ENCODE results near the gene DEXI.

DEXI gene

DNA sequence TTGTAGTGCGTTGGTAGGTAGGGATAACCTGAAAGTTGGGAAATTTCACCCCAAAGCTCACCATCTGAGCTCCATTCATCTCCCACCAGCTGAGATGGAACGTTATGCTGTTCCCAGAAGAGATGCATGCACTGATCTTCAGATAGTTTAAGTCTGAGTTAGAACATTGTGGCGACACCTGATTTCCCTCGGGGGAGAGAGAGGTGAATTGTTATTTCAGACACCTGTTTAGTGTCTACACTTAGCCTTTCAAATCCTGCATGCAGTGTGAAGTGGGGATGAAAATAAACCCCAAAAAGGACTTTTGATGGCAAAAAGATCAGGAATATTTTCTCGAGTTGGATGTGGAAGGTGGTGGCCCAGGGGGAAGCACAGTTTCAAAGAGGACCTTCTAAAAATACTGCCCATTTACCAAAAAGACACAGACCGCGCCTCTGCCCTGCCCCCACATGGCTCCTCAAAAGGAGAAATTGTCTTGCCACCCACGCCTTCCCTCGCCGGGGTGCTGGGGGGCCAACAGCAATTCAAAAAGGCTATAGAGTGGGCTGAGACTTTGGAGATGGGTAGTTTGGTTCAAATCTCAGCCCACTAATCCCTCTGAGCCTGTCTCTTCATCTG, 53.8 kb downstream of the DEXI start:
- no peak for DNase-seq

DNA sequence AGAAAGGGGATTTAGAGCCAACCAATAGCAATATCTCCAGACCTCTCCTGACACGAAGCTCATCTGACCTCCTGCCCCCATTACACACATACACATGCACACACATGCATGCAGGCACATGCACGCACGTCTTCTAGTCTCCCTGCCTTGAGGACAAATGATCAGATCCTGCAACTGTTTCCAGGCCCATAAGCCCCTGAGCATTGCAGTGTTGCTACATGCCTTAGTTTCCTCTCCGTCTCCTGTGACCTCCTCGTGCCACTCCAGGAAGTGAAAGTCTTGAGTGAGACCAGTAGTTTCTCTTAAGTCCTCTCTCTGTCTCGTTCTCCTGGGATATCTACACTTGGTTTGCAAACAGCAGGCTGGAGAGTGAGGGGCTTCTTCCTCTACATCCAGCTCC, 57.0 kb downstream of the DEXI start:
- DNase-seq, result no peak

DNA sequence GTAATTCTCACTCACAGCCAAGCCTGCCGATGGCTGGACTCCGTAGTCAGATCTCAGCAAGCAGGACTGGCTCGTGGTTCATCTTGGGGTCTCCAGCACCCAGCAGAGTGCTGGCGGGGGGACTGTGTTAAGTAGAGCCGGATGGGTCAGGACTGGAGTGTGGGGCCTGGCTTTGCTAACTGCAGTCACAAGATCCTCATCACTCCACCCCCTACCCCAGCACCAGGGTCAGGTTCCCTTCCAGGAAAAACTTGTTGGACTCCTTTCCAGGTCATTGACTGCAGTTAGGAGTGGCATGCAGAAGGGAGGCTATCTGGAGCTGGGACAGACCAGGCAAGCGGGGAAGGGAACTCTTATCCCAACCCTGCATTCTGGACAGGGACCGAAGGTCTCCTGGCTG, 59.3 kb downstream of the DEXI start:
- no peak for DNase-seq

DNA sequence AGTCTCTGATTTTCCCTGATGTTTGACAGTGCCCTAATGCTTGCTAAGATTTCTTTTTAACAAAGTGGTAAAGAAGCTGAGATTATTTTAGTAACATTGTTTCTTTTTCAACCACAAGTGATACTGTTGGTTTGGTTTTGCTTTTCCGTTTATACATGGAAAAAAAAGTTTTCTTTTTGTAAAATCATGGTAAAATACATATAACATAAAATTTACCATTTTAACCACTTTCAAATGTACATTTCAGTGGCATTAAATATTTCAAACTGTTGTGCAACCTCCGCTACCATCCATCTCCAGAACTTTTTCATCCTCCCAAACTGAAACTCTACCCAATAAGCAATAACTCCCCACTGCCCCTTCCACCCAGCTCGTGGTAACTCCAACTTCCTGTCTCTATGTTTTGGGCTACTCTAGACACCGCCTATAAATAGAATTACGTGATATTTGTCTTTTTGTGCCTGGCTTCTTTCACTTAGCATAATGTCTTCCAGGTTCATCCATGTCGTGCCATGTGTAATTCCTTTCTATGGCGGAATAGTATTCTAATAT, 60.7 kb downstream of the DEXI start:
- DNase-seq, result no peak

DNA sequence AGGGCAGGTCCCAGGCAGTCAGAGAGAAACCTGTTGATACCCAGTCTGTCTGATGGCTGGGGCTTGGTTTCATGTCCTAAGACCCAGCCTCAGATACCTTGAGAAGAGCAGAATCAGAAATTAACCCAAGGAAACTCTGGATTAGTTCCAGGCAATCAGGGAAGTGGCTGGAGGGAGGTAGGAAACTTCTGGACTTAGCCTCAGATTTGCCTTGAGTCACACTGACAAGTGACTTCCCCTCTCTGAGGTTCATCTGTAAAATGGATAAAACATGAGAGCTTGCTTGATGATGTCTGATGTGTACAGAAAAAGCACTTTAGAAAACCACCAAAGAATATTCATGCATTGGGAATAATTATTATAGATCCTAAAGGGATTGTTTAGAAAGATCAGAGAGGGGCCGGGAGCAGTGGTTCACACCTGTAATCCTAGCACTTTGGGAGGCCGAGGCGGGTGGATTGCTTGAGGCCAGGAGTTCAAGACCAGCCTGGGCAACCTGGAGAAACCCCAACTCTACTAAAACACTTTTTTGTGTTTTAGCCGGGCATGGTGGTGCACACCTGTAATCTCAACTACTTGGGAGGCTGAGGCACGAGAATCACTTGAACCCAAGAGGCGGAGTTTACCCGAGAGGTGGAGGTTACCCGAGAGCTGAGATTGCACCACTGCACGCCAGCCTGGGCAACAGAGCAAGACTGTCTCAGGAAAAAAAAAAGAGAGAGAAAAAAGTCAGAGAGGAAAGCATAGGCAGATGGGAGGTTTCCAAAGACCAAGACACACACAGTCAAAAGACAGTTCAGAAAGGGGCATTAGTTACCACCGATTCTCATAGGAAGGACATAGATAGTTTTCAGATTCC, 61.4 kb downstream of the DEXI start:
- DNase-seq, result no peak

DNA sequence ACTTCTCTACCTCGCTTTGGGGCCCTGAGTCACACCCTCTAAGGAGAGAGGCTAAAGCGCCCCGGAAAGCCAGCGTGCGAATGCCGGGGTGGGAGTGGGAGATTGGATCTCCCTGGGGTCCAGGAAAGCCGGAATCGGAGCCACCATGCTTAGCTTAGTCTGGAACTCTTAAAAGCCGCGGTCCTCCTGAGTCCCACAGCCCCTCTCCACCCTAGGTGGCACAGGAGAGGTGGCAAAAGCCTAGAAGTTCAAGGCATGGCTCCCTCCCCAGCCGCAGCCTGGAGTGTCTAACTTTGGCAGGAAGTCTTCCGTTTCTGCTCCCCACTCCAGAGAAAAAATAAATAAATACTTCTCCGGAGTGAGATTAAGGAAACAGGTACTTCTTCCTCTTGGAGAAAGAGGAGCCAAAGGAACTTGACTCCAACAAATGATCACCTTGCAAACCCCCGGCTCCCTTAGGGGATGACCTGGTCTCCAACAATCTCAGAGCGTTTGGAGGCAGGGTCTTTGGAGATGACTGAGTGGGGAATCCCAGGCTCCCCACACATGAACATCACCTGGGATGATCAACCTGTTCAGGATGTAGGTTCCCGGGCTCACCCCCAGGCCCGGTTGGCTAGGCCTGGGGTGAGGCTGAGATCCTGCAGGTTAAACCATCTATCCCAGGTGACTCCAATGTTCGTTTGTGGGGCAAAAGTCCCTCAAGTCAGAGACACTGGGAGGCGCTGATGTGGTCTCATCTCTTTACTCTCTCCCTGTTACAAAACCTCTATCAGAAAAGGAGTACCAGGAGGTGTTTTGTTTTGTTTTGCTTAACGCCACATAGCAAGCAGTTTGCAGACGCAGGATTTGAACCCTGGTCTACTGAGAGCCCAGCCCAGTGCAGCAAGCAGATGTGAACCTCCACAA, 62.3 kb downstream of the DEXI start:
- no peak for DNase-seq

Measured in effector CD4-positive, alpha-beta T cell (primary cell).